ENCODE measurements around the gene RFX7.

DNA sequence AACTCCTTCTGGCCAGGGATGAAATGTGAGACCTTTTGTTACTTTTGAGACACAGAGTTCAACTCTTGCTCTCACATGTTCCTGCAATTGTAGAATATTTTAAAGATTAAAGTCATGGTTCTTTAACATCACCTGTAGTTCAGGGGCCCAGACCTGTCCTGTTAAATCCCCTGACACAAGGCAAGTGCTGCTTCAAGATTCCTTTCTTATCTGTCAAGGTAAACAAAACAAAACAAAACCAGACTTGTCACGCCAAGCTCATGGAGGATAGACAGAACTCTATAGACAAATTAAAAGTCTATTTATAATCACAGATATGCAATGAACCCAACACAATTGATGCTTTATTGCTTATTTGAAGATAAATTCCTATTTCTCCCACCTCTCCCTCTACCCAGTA, 201.6 kb downstream of the RFX7 start:
- TF ChIP-seq, protein P1, sequence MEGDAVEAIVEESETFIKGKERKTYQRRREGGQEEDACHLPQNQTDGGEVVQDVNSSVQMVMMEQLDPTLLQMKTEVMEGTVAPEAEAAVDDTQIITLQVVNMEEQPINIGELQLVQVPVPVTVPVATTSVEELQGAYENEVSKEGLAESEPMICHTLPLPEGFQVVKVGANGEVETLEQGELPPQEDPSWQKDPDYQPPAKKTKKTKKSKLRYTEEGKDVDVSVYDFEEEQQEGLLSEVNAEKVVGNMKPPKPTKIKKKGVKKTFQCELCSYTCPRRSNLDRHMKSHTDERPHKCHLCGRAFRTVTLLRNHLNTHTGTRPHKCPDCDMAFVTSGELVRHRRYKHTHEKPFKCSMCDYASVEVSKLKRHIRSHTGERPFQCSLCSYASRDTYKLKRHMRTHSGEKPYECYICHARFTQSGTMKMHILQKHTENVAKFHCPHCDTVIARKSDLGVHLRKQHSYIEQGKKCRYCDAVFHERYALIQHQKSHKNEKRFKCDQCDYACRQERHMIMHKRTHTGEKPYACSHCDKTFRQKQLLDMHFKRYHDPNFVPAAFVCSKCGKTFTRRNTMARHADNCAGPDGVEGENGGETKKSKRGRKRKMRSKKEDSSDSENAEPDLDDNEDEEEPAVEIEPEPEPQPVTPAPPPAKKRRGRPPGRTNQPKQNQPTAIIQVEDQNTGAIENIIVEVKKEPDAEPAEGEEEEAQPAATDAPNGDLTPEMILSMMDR (IDR thresholded peaks at IDR 0.05; ENCODE audit: low read depth, low read length, poor library complexity, severe bottlenecking): no peak
- no peak for TF ChIP-seq EZH2phosphoT487 (IDR thresholded peaks at IDR 0.05; ENCODE audit: borderline replicate concordance, low read length)

Measured in DOHH2 (cell line).